HEK293 (cell line): ENCODE data around the gene IFNGR1.

Experiments
- CTCF ChIA-PET: fragments of 350-600 bp; formaldehyde crosslinking; extraction: SDS; loops from one replicate; lab custom pipeline; 2021; ENCODE audit warnings: antibody characterized with exemption; lab: Yijun Ruan, JAX
- POLR2A ChIA-PET: fragments of 300-600 bp; formaldehyde crosslinking; extraction: SDS; loops from one replicate; lab custom pipeline; 2020; ENCODE audit warnings: antibody characterized with exemption, inconsistent platforms; lab: Yijun Ruan, JAX
- H3K27ac ChIP-seq: fragments of 200-500 bp; sonication (Bioruptor generic); 2 replicates; pipeline ENCODE4 v1.5.1; 2014; ENCODE audit warnings: low read depth, low read length, control low read depth, inconsistent platforms; ENCODE audit errors: extremely low read depth
- H3K36me3 ChIP-seq, 2 experiments: fragments of 200-500 bp in 1 of 2; sonication (Bioruptor generic) in 1 of 2; 1 replicate in 1 of 2; 2 replicates in 1 of 2; pipeline ENCODE4 v1.5.1; 2014 to 2017; ENCODE audit warnings: inconsistent platforms in 2 of 2, low read length in 2 of 2; ENCODE audit not compliant: control insufficient read depth in 2 of 2, insufficient read depth in 1 of 2
- H3K4me1 ChIP-seq: fragments of 200-500 bp; sonication (Bioruptor generic); 2 replicates; pipeline ENCODE4 v1.5.1; 2014; ENCODE audit warnings: mild to moderate bottlenecking, low read length, inconsistent platforms; ENCODE audit not compliant: control insufficient read depth, insufficient read depth
- H3K4me3 ChIP-seq: 2 replicates; pipeline ENCODE4 v1.5.1; 2011; ENCODE audit warnings: low read depth, mild to moderate bottlenecking, control low read depth, low read length, moderate library complexity
- H3K9me3 ChIP-seq: fragments of 200-500 bp; sonication (Bioruptor generic); 2 replicates; pipeline ENCODE4 v1.5.1; 2014; ENCODE audit warnings: low read depth, low read length, inconsistent platforms; ENCODE audit not compliant: control insufficient read depth, insufficient read depth
- BCL6B ChIP-seq: fragments of 450-650 bp; formaldehyde crosslinking; IDR thresholded peaks from 2 replicates; pipeline ENCODE4 v1.5.1; 2017; ENCODE audit warnings: missing biosample characterization, missing genetic modification characterization
- CTCF ChIP-seq: fragments of 450-650 bp; formaldehyde crosslinking; IDR thresholded peaks from 2 replicates; pipeline ENCODE4 v1.5.1; 2016; ENCODE audit warnings: missing biosample characterization, missing genetic modification characterization
- GLIS1 ChIP-seq: fragments of 450-650 bp; formaldehyde crosslinking; IDR thresholded peaks from 2 replicates; pipeline ENCODE4 v1.5.1; 2016; ENCODE audit warnings: missing biosample characterization, missing genetic modification characterization
- PRDM6 ChIP-seq: fragments of 450-650 bp; formaldehyde crosslinking; IDR thresholded peaks from 2 replicates; pipeline ENCODE4 v1.5.1; 2017; ENCODE audit warnings: missing biosample characterization, missing genetic modification characterization
- REPIN1 ChIP-seq: fragments of 450-650 bp; formaldehyde crosslinking; IDR thresholded peaks from 2 replicates; pipeline ENCODE4 v1.5.1; 2017; ENCODE audit warnings: missing biosample characterization, missing genetic modification characterization, low read depth
- SCRT2 ChIP-seq: fragments of 450-650 bp; formaldehyde crosslinking; IDR thresholded peaks from 2 replicates; pipeline ENCODE4 v1.5.1; 2016; ENCODE audit warnings: missing biosample characterization, missing genetic modification characterization
- SETDB1 ChIP-seq: IDR thresholded peaks from one replicate; pipeline ENCODE4 v1.6.1; 2017; ENCODE audit warnings: mild to moderate bottlenecking, low read length, moderate library complexity, mixed read lengths; ENCODE audit not compliant: insufficient read length
- ZNF133 ChIP-seq: fragments of 450-650 bp; formaldehyde crosslinking; IDR thresholded peaks from 2 replicates; pipeline ENCODE4 v1.5.1; 2016; ENCODE audit warnings: missing biosample characterization, missing genetic modification characterization
- ZNF16 ChIP-seq: fragments of 450-650 bp; formaldehyde crosslinking; IDR thresholded peaks from 2 replicates; pipeline ENCODE4 v1.5.1; 2016; ENCODE audit warnings: low read depth, missing biosample characterization, missing genetic modification characterization
- ZNF292 ChIP-seq: fragments of 450-650 bp; formaldehyde crosslinking; IDR thresholded peaks from 2 replicates; pipeline ENCODE4 v1.5.1; 2016; ENCODE audit warnings: low read depth, missing biosample characterization, missing genetic modification characterization, borderline replicate concordance
- ZNF510 ChIP-seq: fragments of 450-650 bp; formaldehyde crosslinking; IDR thresholded peaks from 2 replicates; pipeline ENCODE4 v1.5.1; 2018; ENCODE audit warnings: mild to moderate bottlenecking, missing genetic modification characterization, missing biosample characterization; ENCODE audit not compliant: insufficient replicate concordance
- ZNF513 ChIP-seq: fragments of 450-650 bp; IDR thresholded peaks from 2 replicates; pipeline ENCODE4 v1.5.1; 2018; ENCODE audit warnings: missing biosample characterization, missing genetic modification characterization
- ZNF518A ChIP-seq: fragments of 450-650 bp; formaldehyde crosslinking; conservative IDR thresholded peaks from 2 replicates; pipeline ENCODE4 v1.5.1; 2016; ENCODE audit warnings: low read depth, missing biosample characterization, missing genetic modification characterization
- ZNF558 ChIP-seq: fragments of 450-650 bp; formaldehyde crosslinking; IDR thresholded peaks from 2 replicates; pipeline ENCODE4 v1.5.1; 2016; ENCODE audit warnings: missing biosample characterization, missing genetic modification characterization
- ZNF626 ChIP-seq: fragments of 450-650 bp; sonication (Bioruptor Pico); formaldehyde crosslinking; IDR thresholded peaks from 2 replicates; pipeline ENCODE4 v1.5.1; 2018; ENCODE audit warnings: missing biosample characterization, missing genetic modification characterization, inconsistent platforms
- ZNF658 ChIP-seq: fragments of 450-650 bp; formaldehyde crosslinking; IDR thresholded peaks from 2 replicates; pipeline ENCODE4; 2016; ENCODE audit warnings: missing biosample characterization, missing genetic modification characterization
- ZNF837 ChIP-seq: fragments of 450-650 bp; formaldehyde crosslinking; IDR thresholded peaks from 2 replicates; pipeline ENCODE4 v1.5.1; 2016; ENCODE audit warnings: missing biosample characterization, missing genetic modification characterization

Gene IFNGR1

GRCh38 chr6:137237413-137238170, 18.4 kb upstream of the IFNGR1 start:
- TF ChIP-seq ZNF837 (tag by site-specific recombination) = no peak
- peak; percentile 44 for TF ChIP-seq SETDB1

GRCh38 chr6:137236581-137237355, 17.6 kb upstream of the IFNGR1 start:
- no peaks in the 10 kb centered on the region for H3K36me3 ChIP-seq
- ChIA-PET CTCF (interaction anchor here (1.1 to 1.7 kb wide), 3 partner anchors 9 to 34 kb away, joined by 3 to 6 read pairs (median 4); no protein-coding TSS in a partner anchor), POLR2A (no interaction called here)
- H3K9me3 ChIP-seq = no peaks in the 10 kb centered on the region
- TF ChIP-seq ZNF292 (no peak), ZNF510 (tag by site-specific recombination) (no peak), ZNF558 (tag by site-specific recombination) (no peak), GLIS1 (no peak), REPIN1 (no peak)
- H3K4me1 ChIP-seq = no peaks in the 10 kb centered on the region
- H3K4me3 ChIP-seq = no peak overlapping the region
- H3K27ac ChIP-seq = no peak overlapping the region

More at GRCh38 chr6:137237413-137238170, 18.4 kb upstream of the IFNGR1 start:
- Histone ChIP-seq H3K27ac (no peak overlapping the region), H3K9me3 (no peaks in the 10 kb centered on the region), H3K4me3 (no peak overlapping the region), H3K36me3 (no peaks in the 10 kb centered on the region), H3K4me1 (no peaks in the 10 kb centered on the region)
- CTCF ChIA-PET = interaction anchor here (1.2 to 1.7 kb wide), 2 partner anchors 10 to 33 kb away, joined by 4 to 6 read pairs; no protein-coding TSS in a partner anchor
- POLR2A ChIA-PET = no interaction called here

- Histone ChIP-seq H3K4me3 (no peak overlapping the region), H3K36me3 (no peaks in the 10 kb centered on the region), H3K27ac (no peak overlapping the region), H3K4me1 (no peaks in the 10 kb centered on the region), H3K9me3 (no peaks in the 10 kb centered on the region)
- ChIA-PET CTCF (no interaction called here), POLR2A (no interaction called here)
- TF ChIP-seq GLIS1 (no peak), ZNF518A (tag by site-specific recombination) (no peak), BCL6B (no peak), ZNF133 (tag by site-specific recombination) (no peak), SCRT2 (tag by site-specific recombination) (no peak), ZNF513 (tag by site-specific recombination) (no peak), ZNF626 (tag by site-specific recombination) (no peak), ZNF16 (tag by site-specific recombination) (no peak), ZNF658 (no peak), PRDM6 (tag by site-specific recombination) (no peak), CTCF (tag by site-specific recombination) (no peak)
Measured at GRCh38 chr6:137235686-137236085, 16.5 kb upstream of the IFNGR1 start.
